ENCODE results near the gene FAM20C.

The FAM20C gene

GRCh38 chr7:191981-192649 lies at the start of gene FAM20C:
FAM20C (plus strand) TSS chr7:192571; CDS start chr7:193200, 629 bp downstream.
- peak; percentile 5 to 28 for DNase-seq (ENCODE audit: low read depth in 2 of 2)

GRCh38 chr7:143145-143751 lies 49.1 kb upstream of the FAM20C start:
- no peak for DNase-seq (ENCODE audit: low read depth in 2 of 2)

- no peak for DNase-seq (ENCODE audit: low read depth in 2 of 2)
Observed at GRCh38 chr7:143811-144453, 48.4 kb upstream of the FAM20C start.

GRCh38 chr7:144454-144826 lies 47.9 kb upstream of the FAM20C start:
- no peak for DNase-seq (ENCODE audit: low read depth in 2 of 2)

- no peak for DNase-seq (ENCODE audit: low read depth in 2 of 2)
Observed at GRCh38 chr7:145863-146262, 46.5 kb upstream of the FAM20C start.

GRCh38 chr7:148543-148931 lies 43.8 kb upstream of the FAM20C start:
- DNase-seq (ENCODE audit: low read depth in 2 of 2) = no peak

GRCh38 chr7:148932-149790 lies 43.2 kb upstream of the FAM20C start:
- peak; percentile 92 to 94 for DNase-seq (ENCODE audit: low read depth in 2 of 2)

GRCh38 chr7:149791-150636 lies 42.4 kb upstream of the FAM20C start:
- DNase-seq (ENCODE audit: low read depth in 2 of 2) = peak; percentile 15 to 17

GRCh38 chr7:150811-151221 lies 41.6 kb upstream of the FAM20C start:
- no peak for DNase-seq (ENCODE audit: low read depth in 2 of 2)

GRCh38 chr7:151346-152050 lies 40.9 kb upstream of the FAM20C start:
- no peak for DNase-seq (ENCODE audit: low read depth in 2 of 2)

GRCh38 chr7:152702-153391 lies 39.5 kb upstream of the FAM20C start:
- DNase-seq (ENCODE audit: low read depth in 2 of 2) = no peak

GRCh38 chr7:153604-154003 lies 38.8 kb upstream of the FAM20C start:
- no peak for DNase-seq (ENCODE audit: low read depth in 2 of 2)

GRCh38 chr7:154096-154799 lies 38.1 kb upstream of the FAM20C start:
- DNase-seq (ENCODE audit: low read depth in 2 of 2) = no peak

- no peak for DNase-seq (ENCODE audit: low read depth in 2 of 2)
Observed at GRCh38 chr7:155469-155900, 36.9 kb upstream of the FAM20C start.

GRCh38 chr7:156111-157007 lies 36.0 kb upstream of the FAM20C start:
- DNase-seq (ENCODE audit: low read depth in 2 of 2) = no peak

- no peak for DNase-seq (ENCODE audit: low read depth in 2 of 2)
Observed at GRCh38 chr7:157008-157310, 35.4 kb upstream of the FAM20C start.

- no peak for DNase-seq (ENCODE audit: low read depth in 2 of 2)
Observed at GRCh38 chr7:157771-158625, 34.4 kb upstream of the FAM20C start.

GRCh38 chr7:158771-159170 lies 33.6 kb upstream of the FAM20C start:
- no peak for DNase-seq (ENCODE audit: low read depth in 2 of 2)

All from activated CD4-positive, alpha-beta T cell treated with anti-CD3 and anti-CD28 coated beads for 24 hours (primary cell).